H9 (cell line): Measurements from ENCODE around the gene LRRC37A. TPM values are rescaled to one million over a fixed set of nuclear protein-coding genes. Genes with fewer than 3 reads are reported as not detected.
"Not testable (repeated sequence)": the region's sequence is repeated elsewhere in the genome, so short reads cannot be mapped to it uniquely, and the experiment has no call there.

Experiments used
- DNase-seq: peaks from one replicate; pipeline ENCODE4 v3.0.0-alpha.2; 2017
- H2AFZ ChIP-seq: one replicate; pipeline ENCODE4 v1.6.1; 2013; ENCODE audit warnings: mild to moderate bottlenecking, low read length, control low read depth, moderate library complexity
- H2AK5ac ChIP-seq: 2 replicates; pipeline ENCODE4 v1.6.1; 2013; ENCODE audit warnings: low read length, control low read depth, mixed read lengths; ENCODE audit not compliant: insufficient read length
- H2BK120ac ChIP-seq: one replicate; pipeline ENCODE4 v1.6.1; 2013; ENCODE audit warnings: low read depth, mild to moderate bottlenecking, low read length, control low read depth, inconsistent platforms; ENCODE audit not compliant: poor library complexity, severe bottlenecking
- H2BK12ac ChIP-seq: 2 replicates; pipeline ENCODE4 v1.6.1; 2013; ENCODE audit warnings: low read length, control low read depth, mixed read lengths, low read depth; ENCODE audit not compliant: insufficient read length
- H2BK15ac ChIP-seq: 2 replicates; pipeline ENCODE4 v1.6.1; 2013; ENCODE audit warnings: low read depth, low read length, control low read depth
- H2BK20ac ChIP-seq: one replicate; pipeline ENCODE4 v1.6.1; 2013; ENCODE audit warnings: low read depth, mild to moderate bottlenecking, low read length, control low read depth, inconsistent platforms; ENCODE audit not compliant: poor library complexity, severe bottlenecking
- H2BK5ac ChIP-seq: 2 replicates; pipeline ENCODE4 v1.6.1; 2013; ENCODE audit warnings: low read length, control low read depth, mixed read lengths; ENCODE audit not compliant: insufficient read length
- H3K14ac ChIP-seq: 2 replicates; pipeline ENCODE4 v1.6.1; 2013; ENCODE audit warnings: low read length, control low read depth; ENCODE audit not compliant: insufficient read depth
- H3K18ac ChIP-seq: 2 replicates; pipeline ENCODE4 v1.6.1; 2013; ENCODE audit warnings: low read depth, mild to moderate bottlenecking, mixed read lengths, low read length, control low read depth; ENCODE audit not compliant: insufficient read length
- H3K23ac ChIP-seq: 2 replicates; pipeline ENCODE4 v1.6.1; 2013; ENCODE audit warnings: low read length, control low read depth, mixed read lengths, low read depth; ENCODE audit not compliant: insufficient read length
- H3K23me2 ChIP-seq: 2 replicates; pipeline ENCODE4 v1.6.1; 2013; ENCODE audit warnings: low read depth, mild to moderate bottlenecking, mixed read lengths, low read length, control low read depth; ENCODE audit not compliant: insufficient read length, poor library complexity, severe bottlenecking
- H3K27ac ChIP-seq: 2 replicates; pipeline ENCODE4 v1.5.1; 2013; ENCODE audit warnings: low read length, control low read depth, mixed read lengths, low read depth; ENCODE audit not compliant: insufficient read length
- H3K27me3 ChIP-seq: 2 replicates; pipeline ENCODE4 v1.6.1; 2013; ENCODE audit warnings: low read length, control low read depth, inconsistent platforms; ENCODE audit not compliant: insufficient read depth
- H3K4ac ChIP-seq: 2 replicates; pipeline ENCODE4 v1.6.1; 2013; ENCODE audit warnings: low read depth, mild to moderate bottlenecking, control low read depth, inconsistent platforms, low read length, moderate library complexity
- H3K4me1 ChIP-seq: 2 replicates; pipeline ENCODE4 v1.6.1; 2013; ENCODE audit warnings: low read length, control low read depth, inconsistent platforms; ENCODE audit not compliant: insufficient read depth
- H3K4me2 ChIP-seq: 2 replicates; pipeline ENCODE4 v1.6.1; 2013; ENCODE audit warnings: low read length, control low read depth, mixed read lengths; ENCODE audit not compliant: insufficient read length, insufficient read depth
- H3K56ac ChIP-seq: 2 replicates; pipeline ENCODE4 v1.6.1; 2013; ENCODE audit warnings: low read depth, mild to moderate bottlenecking, mixed read lengths, low read length, control low read depth; ENCODE audit not compliant: insufficient read length
- H3K79me1 ChIP-seq: 2 replicates; pipeline ENCODE4 v1.6.1; 2013; ENCODE audit warnings: low read depth, mild to moderate bottlenecking, moderate library complexity, low read length, control low read depth, inconsistent platforms; ENCODE audit not compliant: insufficient read depth, poor library complexity, severe bottlenecking
- H3K79me2 ChIP-seq: 2 replicates; pipeline ENCODE4 v1.6.1; 2013; ENCODE audit warnings: low read length, control low read depth, inconsistent platforms; ENCODE audit not compliant: insufficient read depth
- H3K9ac ChIP-seq: 2 replicates; pipeline ENCODE4 v1.6.1; 2013; ENCODE audit warnings: low read length, control low read depth, mixed read lengths; ENCODE audit not compliant: insufficient read length; ENCODE audit errors: extremely low read depth
- H3K9me3 ChIP-seq: one replicate; pipeline ENCODE4 v1.6.1; 2013; ENCODE audit warnings: low read depth, low read length, inconsistent platforms; ENCODE audit not compliant: control insufficient read depth
- H3T11ph ChIP-seq: one replicate; pipeline ENCODE4 v1.6.1; 2013; ENCODE audit warnings: mild to moderate bottlenecking, low read length, control low read depth, inconsistent platforms
- H4K20me1 ChIP-seq: one replicate; pipeline ENCODE4 v1.6.1; 2013; ENCODE audit not compliant: control insufficient read depth, insufficient read length, insufficient read depth
- H4K5ac ChIP-seq: 2 replicates; pipeline ENCODE4 v1.6.1; 2013; ENCODE audit warnings: low read depth, mild to moderate bottlenecking, mixed read lengths, low read length, control low read depth; ENCODE audit not compliant: insufficient read length
- H4K8ac ChIP-seq: replicated peaks from 2 replicates; pipeline ENCODE4 v1.6.1; 2013; ENCODE audit warnings: low read length, control low read depth, mixed read lengths, low read depth; ENCODE audit not compliant: insufficient read length
- H4K91ac ChIP-seq: 2 replicates; pipeline ENCODE4 v1.6.1; 2013; ENCODE audit warnings: low read depth, mild to moderate bottlenecking, moderate library complexity, mixed read lengths, low read length, control low read depth; ENCODE audit not compliant: insufficient read length
- H3K27ac Mint-ChIP-seq, 3 experiments: 2 replicates in 2 of 3; 3 replicates in 1 of 3; pipeline ENCODE4 v1.8.0; 2020 to 2021; ENCODE audit warnings: mixed read lengths in 3 of 3, mild to moderate bottlenecking in 1 of 3, moderate library complexity in 1 of 3
- H3K27me3 Mint-ChIP-seq: 2 replicates; pipeline ENCODE4 v1.8.0; 2021; ENCODE audit warnings: low read depth, mild to moderate bottlenecking, moderate library complexity, mixed read lengths
- H3K36me3 Mint-ChIP-seq, 3 experiments: 2 replicates in 2 of 3; 3 replicates in 1 of 3; pipeline ENCODE4 v1.8.0; 2020 to 2021; ENCODE audit warnings: low read depth in 3 of 3, mixed read lengths in 3 of 3; ENCODE audit not compliant: insufficient read depth in 1 of 3
- H3K4me1 Mint-ChIP-seq, 2 experiments: 2 replicates each; pipeline ENCODE4 v1.8.0; 2020; ENCODE audit warnings: mixed read lengths in 2 of 2
- H3K4me3 Mint-ChIP-seq, 2 experiments: 2 replicates in 1 of 2; 3 replicates in 1 of 2; pipeline ENCODE4 v1.8.0; 2020 to 2021; ENCODE audit warnings: mild to moderate bottlenecking in 2 of 2, mixed read lengths in 2 of 2, moderate library complexity in 1 of 2
- H3K9me3 Mint-ChIP-seq, 2 experiments: 2 replicates in 1 of 2; 3 replicates in 1 of 2; pipeline ENCODE4 v1.8.0; 2020; ENCODE audit warnings: mild to moderate bottlenecking in 2 of 2, mixed read lengths in 2 of 2, moderate library complexity in 1 of 2
- CTCF ChIP-seq: fragments of 200-600 bp; sonication (generic); conservative IDR thresholded peaks from 3 replicates; pipeline ENCODE4 v1.8.0; 2021; ENCODE audit warnings: antibody characterized with exemption, mild to moderate bottlenecking
- WGBS: extraction: QIAGEN DNeasy Blood & Tissue Kit; methylation state at CpG from one replicate; pipeline ENCODE4 v1.1.7; 2013; ENCODE audit warnings: missing lambda C conversion rate, low lambda C conversion rate, mixed read lengths; ENCODE audit not compliant: insufficient read length; ENCODE audit errors: extremely low coverage; 5-methylcytosine and 5-hydroxymethylcytosine counted together
- total RNA-seq: library from RNA; stranded (reverse); gene quantifications from 2 replicates; pipeline ENCODE4 v1.2.1, GENCODE V29; 2021

Gene LRRC37A
- total RNA-seq, 1 experiment from 2014 or later, result 1.9 TPM

- not testable (repeated sequence) for H4K20me1 ChIP-seq, H3K4me1 ChIP-seq, H2BK20ac ChIP-seq, H3K9me3 ChIP-seq, H3K9ac ChIP-seq, H3K9me3 Mint-ChIP-seq, H2AK5ac ChIP-seq, H3T11ph ChIP-seq, H3K27me3 ChIP-seq, H3K18ac ChIP-seq, H2BK120ac ChIP-seq, H3K27me3 Mint-ChIP-seq, H3K79me1 ChIP-seq, H2BK15ac ChIP-seq, H2AFZ ChIP-seq, H4K5ac ChIP-seq, H3K4me2 ChIP-seq, H3K4ac ChIP-seq, H3K56ac ChIP-seq, H3K4me3 Mint-ChIP-seq, H3K14ac ChIP-seq, H4K8ac ChIP-seq, H2BK5ac ChIP-seq, H3K23me2 ChIP-seq, H3K27ac Mint-ChIP-seq, H3K23ac ChIP-seq, H4K91ac ChIP-seq, H3K27ac ChIP-seq, H2BK12ac ChIP-seq, H3K79me2 ChIP-seq, H3K36me3 Mint-ChIP-seq
- no CpG with 5 or more reads among the region's 3 CpGs for whole genome bisulfite sequencing
- DNase-seq, result peak; percentile 62
- H3K4me1 Mint-ChIP-seq, result peaks cover 15 to 17% of the 10 kb centered on the region in 2 experiments
- peak; percentile 87 for TF ChIP-seq CTCF
Measured at GRCh38 chr17:46286764-46287221, 8.1 kb upstream of the LRRC37A start.

- H2BK5ac ChIP-seq, H3K4me1 ChIP-seq, H3K79me2 ChIP-seq, H4K5ac ChIP-seq, H3T11ph ChIP-seq, H4K20me1 ChIP-seq, H3K27ac ChIP-seq, H2AK5ac ChIP-seq, H2BK120ac ChIP-seq, H2BK12ac ChIP-seq, H3K18ac ChIP-seq, H3K14ac ChIP-seq, H4K91ac ChIP-seq, H3K4me3 Mint-ChIP-seq, H2AFZ ChIP-seq, H4K8ac ChIP-seq, H3K9me3 ChIP-seq, H3K4me2 ChIP-seq, H3K27me3 ChIP-seq, H3K27ac Mint-ChIP-seq, H3K23me2 ChIP-seq, H3K27me3 Mint-ChIP-seq, H3K56ac ChIP-seq, H3K23ac ChIP-seq, H3K36me3 Mint-ChIP-seq, H3K9ac ChIP-seq, H3K79me1 ChIP-seq, H2BK15ac ChIP-seq, H2BK20ac ChIP-seq, H3K4ac ChIP-seq, H3K9me3 Mint-ChIP-seq: not testable (repeated sequence)
- WGBS, result no CpG with 5 or more reads among the region's 7 CpGs
- DNase-seq, result peak; percentile 27
- H3K4me1 Mint-ChIP-seq, result peaks cover 15 to 16% of the 10 kb centered on the region in 2 experiments
Measured at GRCh38 chr17:46287587-46287986, 7.3 kb upstream of the LRRC37A start.
